H9 (cell line): ENCODE data around the gene PPP1R14B. TPM values are rescaled to one million over a fixed set of nuclear protein-coding genes. Genes with fewer than 3 reads are reported as not detected.

Source experiments
- DNase-seq: peaks from one replicate; pipeline ENCODE4 v3.0.0-alpha.2; 2017
- H2AFZ ChIP-seq: one replicate; pipeline ENCODE4 v1.6.1; 2013; ENCODE audit warnings: mild to moderate bottlenecking, low read length, control low read depth, moderate library complexity
- H2AK5ac ChIP-seq: 2 replicates; pipeline ENCODE4 v1.6.1; 2013; ENCODE audit warnings: low read length, control low read depth, mixed read lengths; ENCODE audit not compliant: insufficient read length
- H2BK120ac ChIP-seq: one replicate; pipeline ENCODE4 v1.6.1; 2013; ENCODE audit warnings: low read depth, mild to moderate bottlenecking, low read length, control low read depth, inconsistent platforms; ENCODE audit not compliant: poor library complexity, severe bottlenecking
- H2BK12ac ChIP-seq: 2 replicates; pipeline ENCODE4 v1.6.1; 2013; ENCODE audit warnings: low read length, control low read depth, mixed read lengths, low read depth; ENCODE audit not compliant: insufficient read length
- H2BK15ac ChIP-seq: 2 replicates; pipeline ENCODE4 v1.6.1; 2013; ENCODE audit warnings: low read depth, low read length, control low read depth
- H2BK20ac ChIP-seq: one replicate; pipeline ENCODE4 v1.6.1; 2013; ENCODE audit warnings: low read depth, mild to moderate bottlenecking, low read length, control low read depth, inconsistent platforms; ENCODE audit not compliant: poor library complexity, severe bottlenecking
- H2BK5ac ChIP-seq: 2 replicates; pipeline ENCODE4 v1.6.1; 2013; ENCODE audit warnings: low read length, control low read depth, mixed read lengths; ENCODE audit not compliant: insufficient read length
- H3K14ac ChIP-seq: 2 replicates; pipeline ENCODE4 v1.6.1; 2013; ENCODE audit warnings: low read length, control low read depth; ENCODE audit not compliant: insufficient read depth
- H3K18ac ChIP-seq: 2 replicates; pipeline ENCODE4 v1.6.1; 2013; ENCODE audit warnings: low read depth, mild to moderate bottlenecking, mixed read lengths, low read length, control low read depth; ENCODE audit not compliant: insufficient read length
- H3K23ac ChIP-seq: 2 replicates; pipeline ENCODE4 v1.6.1; 2013; ENCODE audit warnings: low read length, control low read depth, mixed read lengths, low read depth; ENCODE audit not compliant: insufficient read length
- H3K23me2 ChIP-seq: 2 replicates; pipeline ENCODE4 v1.6.1; 2013; ENCODE audit warnings: low read depth, mild to moderate bottlenecking, mixed read lengths, low read length, control low read depth; ENCODE audit not compliant: insufficient read length, poor library complexity, severe bottlenecking
- H3K27ac ChIP-seq: 2 replicates; pipeline ENCODE4 v1.5.1; 2013; ENCODE audit warnings: low read length, control low read depth, mixed read lengths, low read depth; ENCODE audit not compliant: insufficient read length
- H3K27me3 ChIP-seq: 2 replicates; pipeline ENCODE4 v1.6.1; 2013; ENCODE audit warnings: low read length, control low read depth, inconsistent platforms; ENCODE audit not compliant: insufficient read depth
- H3K4ac ChIP-seq: 2 replicates; pipeline ENCODE4 v1.6.1; 2013; ENCODE audit warnings: low read depth, mild to moderate bottlenecking, control low read depth, inconsistent platforms, low read length, moderate library complexity
- H3K4me1 ChIP-seq: 2 replicates; pipeline ENCODE4 v1.6.1; 2013; ENCODE audit warnings: low read length, control low read depth, inconsistent platforms; ENCODE audit not compliant: insufficient read depth
- H3K4me2 ChIP-seq: 2 replicates; pipeline ENCODE4 v1.6.1; 2013; ENCODE audit warnings: low read length, control low read depth, mixed read lengths; ENCODE audit not compliant: insufficient read length, insufficient read depth
- H3K56ac ChIP-seq: 2 replicates; pipeline ENCODE4 v1.6.1; 2013; ENCODE audit warnings: low read depth, mild to moderate bottlenecking, mixed read lengths, low read length, control low read depth; ENCODE audit not compliant: insufficient read length
- H3K79me1 ChIP-seq: 2 replicates; pipeline ENCODE4 v1.6.1; 2013; ENCODE audit warnings: low read depth, mild to moderate bottlenecking, moderate library complexity, low read length, control low read depth, inconsistent platforms; ENCODE audit not compliant: insufficient read depth, poor library complexity, severe bottlenecking
- H3K79me2 ChIP-seq: 2 replicates; pipeline ENCODE4 v1.6.1; 2013; ENCODE audit warnings: low read length, control low read depth, inconsistent platforms; ENCODE audit not compliant: insufficient read depth
- H3K9ac ChIP-seq: 2 replicates; pipeline ENCODE4 v1.6.1; 2013; ENCODE audit warnings: low read length, control low read depth, mixed read lengths; ENCODE audit not compliant: insufficient read length; ENCODE audit errors: extremely low read depth
- H3K9me3 ChIP-seq: one replicate; pipeline ENCODE4 v1.6.1; 2013; ENCODE audit warnings: low read depth, low read length, inconsistent platforms; ENCODE audit not compliant: control insufficient read depth
- H3T11ph ChIP-seq: one replicate; pipeline ENCODE4 v1.6.1; 2013; ENCODE audit warnings: mild to moderate bottlenecking, low read length, control low read depth, inconsistent platforms
- H4K20me1 ChIP-seq: one replicate; pipeline ENCODE4 v1.6.1; 2013; ENCODE audit not compliant: control insufficient read depth, insufficient read length, insufficient read depth
- H4K5ac ChIP-seq: 2 replicates; pipeline ENCODE4 v1.6.1; 2013; ENCODE audit warnings: low read depth, mild to moderate bottlenecking, mixed read lengths, low read length, control low read depth; ENCODE audit not compliant: insufficient read length
- H4K8ac ChIP-seq: replicated peaks from 2 replicates; pipeline ENCODE4 v1.6.1; 2013; ENCODE audit warnings: low read length, control low read depth, mixed read lengths, low read depth; ENCODE audit not compliant: insufficient read length
- H4K91ac ChIP-seq: 2 replicates; pipeline ENCODE4 v1.6.1; 2013; ENCODE audit warnings: low read depth, mild to moderate bottlenecking, moderate library complexity, mixed read lengths, low read length, control low read depth; ENCODE audit not compliant: insufficient read length
- H3K27ac Mint-ChIP-seq, 3 experiments: 2 replicates in 2 of 3; 3 replicates in 1 of 3; pipeline ENCODE4 v1.8.0; 2020 to 2021; ENCODE audit warnings: mixed read lengths in 3 of 3, mild to moderate bottlenecking in 1 of 3, moderate library complexity in 1 of 3
- H3K27me3 Mint-ChIP-seq: 2 replicates; pipeline ENCODE4 v1.8.0; 2021; ENCODE audit warnings: low read depth, mild to moderate bottlenecking, moderate library complexity, mixed read lengths
- H3K36me3 Mint-ChIP-seq, 3 experiments: 2 replicates in 2 of 3; 3 replicates in 1 of 3; pipeline ENCODE4 v1.8.0; 2020 to 2021; ENCODE audit warnings: low read depth in 3 of 3, mixed read lengths in 3 of 3; ENCODE audit not compliant: insufficient read depth in 1 of 3
- H3K4me1 Mint-ChIP-seq, 2 experiments: 2 replicates each; pipeline ENCODE4 v1.8.0; 2020; ENCODE audit warnings: mixed read lengths in 2 of 2
- H3K4me3 Mint-ChIP-seq, 2 experiments: 2 replicates in 1 of 2; 3 replicates in 1 of 2; pipeline ENCODE4 v1.8.0; 2020 to 2021; ENCODE audit warnings: mild to moderate bottlenecking in 2 of 2, mixed read lengths in 2 of 2, moderate library complexity in 1 of 2
- H3K9me3 Mint-ChIP-seq, 2 experiments: 2 replicates in 1 of 2; 3 replicates in 1 of 2; pipeline ENCODE4 v1.8.0; 2020; ENCODE audit warnings: mild to moderate bottlenecking in 2 of 2, mixed read lengths in 2 of 2, moderate library complexity in 1 of 2
- WGBS: extraction: QIAGEN DNeasy Blood & Tissue Kit; methylation state at CpG from one replicate; pipeline ENCODE4 v1.1.7; 2013; ENCODE audit warnings: missing lambda C conversion rate, low lambda C conversion rate, mixed read lengths; ENCODE audit not compliant: insufficient read length; ENCODE audit errors: extremely low coverage; 5-methylcytosine and 5-hydroxymethylcytosine counted together
- total RNA-seq: library from RNA; stranded (reverse); gene quantifications from 2 replicates; pipeline ENCODE4 v1.2.1, GENCODE V29; 2021
- TF ChIP-seq, protein P1 (sequence below): fragments of 200-600 bp; sonication (generic); conservative IDR thresholded peaks from 3 replicates; pipeline ENCODE4 v1.8.0; 2021; ENCODE audit warnings: antibody characterized with exemption, mild to moderate bottlenecking

PPP1R14B gene
- total RNA-seq, 1 experiment from 2014 or later, result 358 TPM

GRCh38 chr11:64225608-64226506 lies 20.9 kb downstream of the PPP1R14B start, which contains the start of the genes NUDT22 and TRPT1:
NUDT22 (plus strand) TSS chr11:64226274; CDS start chr11:64226653, 379 bp downstream.
TRPT1 (minus strand) TSS chr11:64226186; CDS start chr11:64225860, 326 bp downstream.
- Histone ChIP-seq H3K14ac (peak within 1 kb of the TSS; percentile 84), H3K4me2 (peak within 1 kb of the TSS; percentile 50), H3K27ac (no peak within 1 kb of the TSS), H2AFZ (no peak within 1 kb of the TSS), H3K23ac (no peak within 1 kb of the TSS), H3K27me3 (no peaks in the 10 kb centered on the region), H3K9ac (peak within 1 kb of the TSS; percentile 59), H2BK120ac (no peak within 1 kb of the TSS), H2BK12ac (no peak within 1 kb of the TSS), H4K20me1 (no peaks in the 10 kb centered on the region), H3K79me2 (no peaks in the 10 kb centered on the region), H3K18ac (no peak within 1 kb of the TSS), H3K79me1 (no peaks in the 10 kb centered on the region), H2AK5ac (no peak within 1 kb of the TSS), H2BK5ac (no peak within 1 kb of the TSS), H3K56ac (no peak within 1 kb of the TSS), H4K91ac (no peak within 1 kb of the TSS), H3T11ph (no peak within 1 kb of the TSS), H3K4ac (no peak within 1 kb of the TSS), H3K4me1 (0 out of 2 replicates have a peak, but pooled peaks cover 3% of the 10 kb centered on the region), H2BK20ac (no peak within 1 kb of the TSS), H2BK15ac (no peak within 1 kb of the TSS), H4K8ac (no peak within 1 kb of the TSS), H3K9me3 (no peaks in the 10 kb centered on the region), H3K23me2 (peaks cover 24% of the 10 kb centered on the region), H4K5ac (no peak within 1 kb of the TSS)
- Mint-ChIP-seq H3K27ac (peak within 1 kb of the TSS; percentile 59 to 92 (median 63); a peak in 4 of 7 replicates), H3K4me1 (peaks cover 21 to 24% of the 10 kb centered on the region in 2 experiments), H3K27me3 (no peaks in the 10 kb centered on the region; the same call in 1 of the 2 replicates), H3K4me3 (peak within 1 kb of the TSS; percentile 80 to 91), H3K9me3 (no peaks in the 10 kb centered on the region), H3K36me3 (peaks cover 0 to 14% (median 14%) of the 10 kb centered on the region in 3 experiments; a peak in 5 of 7 replicates)
- no CpG with 5 or more reads among the region's 54 CpGs for WGBS
- DNase-seq, result peak; percentile 90
- TF ChIP-seq, protein P1, sequence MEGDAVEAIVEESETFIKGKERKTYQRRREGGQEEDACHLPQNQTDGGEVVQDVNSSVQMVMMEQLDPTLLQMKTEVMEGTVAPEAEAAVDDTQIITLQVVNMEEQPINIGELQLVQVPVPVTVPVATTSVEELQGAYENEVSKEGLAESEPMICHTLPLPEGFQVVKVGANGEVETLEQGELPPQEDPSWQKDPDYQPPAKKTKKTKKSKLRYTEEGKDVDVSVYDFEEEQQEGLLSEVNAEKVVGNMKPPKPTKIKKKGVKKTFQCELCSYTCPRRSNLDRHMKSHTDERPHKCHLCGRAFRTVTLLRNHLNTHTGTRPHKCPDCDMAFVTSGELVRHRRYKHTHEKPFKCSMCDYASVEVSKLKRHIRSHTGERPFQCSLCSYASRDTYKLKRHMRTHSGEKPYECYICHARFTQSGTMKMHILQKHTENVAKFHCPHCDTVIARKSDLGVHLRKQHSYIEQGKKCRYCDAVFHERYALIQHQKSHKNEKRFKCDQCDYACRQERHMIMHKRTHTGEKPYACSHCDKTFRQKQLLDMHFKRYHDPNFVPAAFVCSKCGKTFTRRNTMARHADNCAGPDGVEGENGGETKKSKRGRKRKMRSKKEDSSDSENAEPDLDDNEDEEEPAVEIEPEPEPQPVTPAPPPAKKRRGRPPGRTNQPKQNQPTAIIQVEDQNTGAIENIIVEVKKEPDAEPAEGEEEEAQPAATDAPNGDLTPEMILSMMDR, result peak; percentile 46
